HepG2 (cell line): Measurements from ENCODE around the gene CARD9.

Experiments used
- CTCF ChIP-seq: sonication (generic); formaldehyde crosslinking; IDR thresholded peaks from 2 replicates; pipeline ENCODE4 v1.5.0; 2020; ENCODE audit warnings: mild to moderate bottlenecking, missing genetic modification reagents, moderate library complexity
- GTF2F1 ChIP-seq: fragments of 150-350 bp; IDR thresholded peaks from 2 replicates; pipeline ENCODE4 v1.6.1; 2014; ENCODE audit warnings: low read length
- HOXA9 ChIP-seq: sonication (generic); formaldehyde crosslinking; IDR thresholded peaks from 2 replicates; pipeline ENCODE4 v1.8.1; 2022; ENCODE audit warnings: missing genetic modification reagents, mild to moderate bottlenecking, moderate library complexity, borderline replicate concordance
- MED8 ChIP-seq: sonication (generic); formaldehyde crosslinking; IDR thresholded peaks from 2 replicates; pipeline ENCODE4 v1.8.1; 2023; ENCODE audit warnings: mild to moderate bottlenecking, missing genetic modification reagents; ENCODE audit not compliant: insufficient replicate concordance
- NFYB ChIP-seq: sonication (generic); formaldehyde crosslinking; IDR thresholded peaks from 2 replicates; pipeline ENCODE4 v1.4.0; 2020; ENCODE audit warnings: missing genetic modification reagents
- POLR2AphosphoS5 ChIP-seq: IDR thresholded peaks from 2 replicates; pipeline ENCODE4 v1.6.1; 2012; ENCODE audit warnings: low read depth, low read length
- ZNF274 ChIP-seq: sonication (generic); formaldehyde crosslinking; IDR thresholded peaks from 2 replicates; pipeline ENCODE4 v1.5.1; 2020; ENCODE audit warnings: mild to moderate bottlenecking, missing genetic modification reagents
- ZNF510 ChIP-seq: sonication (generic); formaldehyde crosslinking; IDR thresholded peaks from 2 replicates; pipeline ENCODE4 v1.4.0; 2020; ENCODE audit warnings: low read depth, mild to moderate bottlenecking, missing genetic modification reagents
- ZNF703 ChIP-seq: sonication (generic); formaldehyde crosslinking; IDR thresholded peaks from 2 replicates; pipeline ENCODE4 v1.5.1; 2020; ENCODE audit warnings: missing genetic modification reagents, mild to moderate bottlenecking, moderate library complexity, borderline replicate concordance
- TF ChIP-seq, protein P1 (sequence below): IDR thresholded peaks from 2 replicates; pipeline ENCODE4 v1.6.1; 2012; ENCODE audit warnings: inconsistent platforms

GRCh38 chr9:136348691-136349090 lies 24.8 kb downstream of the CARD9 start:
- no peak for TF ChIP-seq POLR2AphosphoS5
- TF ChIP-seq HOXA9: no peak
- no peak for TF ChIP-seq MED8
- no peak for TF ChIP-seq CTCF (CRISPR knock-in tag)
- no peak for TF ChIP-seq GTF2F1
- TF ChIP-seq, protein P1, sequence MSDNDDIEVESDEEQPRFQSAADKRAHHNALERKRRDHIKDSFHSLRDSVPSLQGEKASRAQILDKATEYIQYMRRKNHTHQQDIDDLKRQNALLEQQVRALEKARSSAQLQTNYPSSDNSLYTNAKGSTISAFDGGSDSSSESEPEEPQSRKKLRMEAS: no peak
- no peak for TF ChIP-seq ZNF274 (CRISPR knock-in tag)
- no peak for TF ChIP-seq ZNF510 (CRISPR knock-in tag)
- TF ChIP-seq NFYB (CRISPR knock-in tag): no peak
- no peak for TF ChIP-seq ZNF703 (CRISPR knock-in tag)
